K562 (cell line): ENCODE results near the gene ZNF106. TPM values are rescaled to one million over a fixed set of nuclear protein-coding genes. Genes with fewer than 3 reads are reported as not detected.

Experiments used
- BACH1 ChIP-seq: fragments of 200-800 bp; sonication (Bioruptor generic); IDR thresholded peaks from 2 replicates; pipeline ENCODE4 v1.6.1; 2016; ENCODE audit warnings: missing genetic modification characterization, missing compliant biosample characterization
- C11orf30 ChIP-seq: fragments of 450-650 bp; IDR thresholded peaks from 2 replicates; pipeline ENCODE4 v1.6.1; 2016; ENCODE audit warnings: low read depth, mild to moderate bottlenecking
- FOXA3 ChIP-seq, 2 experiments: fragments of 450-650 bp in 1 of 2; sonication (generic) in 1 of 2; formaldehyde crosslinking; IDR thresholded peaks in 1 of 2; conservative IDR thresholded peaks in 1 of 2; 2 replicates each; pipeline versions ENCODE4 v1.4.0 to v1.8.0; 2020 to 2022; ENCODE audit warnings: mild to moderate bottlenecking in 2 of 2, missing genetic modification reagents in 1 of 2
- MAFF ChIP-seq: IDR thresholded peaks from 2 replicates; pipeline ENCODE4 v1.6.1; 2012; ENCODE audit warnings: low read length, improper control_type of control experiment
- MAFK ChIP-seq: IDR thresholded peaks from 2 replicates; pipeline ENCODE4 v1.6.1; 2011; ENCODE audit warnings: low read length, improper control_type of control experiment
- RBM25 ChIP-seq: fragments of 200-400 bp; formaldehyde crosslinking; IDR thresholded peaks from 2 replicates; pipeline ENCODE4 v1.6.1; 2018; ENCODE audit warnings: low read length, low read depth, moderate library complexity; ENCODE audit not compliant: severe bottlenecking
- SMARCA4 ChIP-seq: fragments of 450-650 bp; IDR thresholded peaks from 2 replicates; pipeline ENCODE4 v1.6.1; 2016
- SMC3 ChIP-seq: conservative IDR thresholded peaks from 2 replicates; pipeline ENCODE4 v1.6.1; 2011; ENCODE audit warnings: low read depth, low read length, improper control_type of control experiment; ENCODE audit not compliant: insufficient read depth
- TGIF2 ChIP-seq: sonication (generic); formaldehyde crosslinking; IDR thresholded peaks from 2 replicates; pipeline ENCODE4 v1.8.1; 2022; ENCODE audit warnings: mild to moderate bottlenecking, missing genetic modification reagents, moderate library complexity
- XRCC5 ChIP-seq: fragments of 200-400 bp; formaldehyde crosslinking; IDR thresholded peaks from 2 replicates; pipeline ENCODE4 v1.6.1; 2017; ENCODE audit warnings: low read depth, mild to moderate bottlenecking, low read length
- ZNF282 ChIP-seq: sonication (generic); formaldehyde crosslinking; IDR thresholded peaks from 2 replicates; pipeline ENCODE4 v1.8.1; 2023; ENCODE audit warnings: missing genetic modification reagents
- polyA plus RNA-seq, 8 experiments: library from polyadenylated mRNA; depleted of rRNA in 4 of 8; stranded (reverse) in 5 of 8; unstranded in 3 of 8; fragments of >200 nt; fragmentation: Nextera tagmentation in 2 of 8; fragmentation: Illumina TruSeq in 1 of 8; extraction: Ambion mirVana in 2 of 8; extraction: Trizol in 1 of 8; gene quantifications; 2 replicates each; pipeline versions ENCODE4 v1.2.1 to v1.2.3, GENCODE V29; 2011 to 2014; ENCODE audit warnings: inconsistent platforms in 1 of 8, missing spikeins in 1 of 8
- total RNA-seq, 7 experiments: library from RNA; depleted of rRNA in 6 of 7; stranded (reverse); fragments of >200 nt in 6 of 7; fragmentation: Illumina TruSeq in 2 of 7; extraction: Trizol in 2 of 7; gene quantifications; 2 replicates each; pipeline versions ENCODE4 v1.2.1 to v1.2.3, GENCODE V29; 2011 to 2021; ENCODE audit warnings: low replicate concordance in 1 of 7
- TF ChIP-seq, protein P1 (sequence below), 3 experiments: IDR thresholded peaks in 2 of 3; conservative IDR thresholded peaks in 1 of 3; 2 replicates each; pipeline ENCODE4 v1.5.1; 2011 to 2012; ENCODE audit warnings: low read length in 3 of 3, mild to moderate bottlenecking in 3 of 3, control low read depth in 2 of 3, improper control_type of control experiment in 1 of 3, inconsistent platforms in 1 of 3, low read depth in 1 of 3, mixed read lengths in 1 of 3, moderate library complexity in 1 of 3; ENCODE audit not compliant: insufficient read depth in 2 of 3
- TF ChIP-seq, protein P2 (sequence below), 2 experiments: fragments of 450-650 bp in 1 of 2; sonication (generic) in 1 of 2; formaldehyde crosslinking; conservative IDR thresholded peaks; 2 replicates each; pipeline versions ENCODE4 v1.4.0 to v1.8.1; 2020 to 2022; ENCODE audit warnings: mild to moderate bottlenecking in 1 of 2, missing genetic modification reagents in 1 of 2
- TF ChIP-seq, protein P3 (sequence below): fragments of 250-450 bp; sonication (Bioruptor Pico); IDR thresholded peaks from 2 replicates; pipeline ENCODE4 v1.5.0; 2021
- TF ChIP-seq, protein P4 (sequence below), 2 experiments: fragments of 450-650 bp; formaldehyde crosslinking in 1 of 2; IDR thresholded peaks; 2 replicates each; pipeline versions ENCODE4 v1.4.0 to v1.6.1; 2014 to 2020; ENCODE audit warnings: mild to moderate bottlenecking in 2 of 2, borderline replicate concordance in 1 of 2, low read depth in 1 of 2

Gene ZNF106
- total and polyA plus RNA-seq, 9 of the 15 experiments (the other 6 are each of a cell fraction or from before 2014, with no cell fraction given), result 14.4 to 55.3 (median 33.7) TPM

DNA sequence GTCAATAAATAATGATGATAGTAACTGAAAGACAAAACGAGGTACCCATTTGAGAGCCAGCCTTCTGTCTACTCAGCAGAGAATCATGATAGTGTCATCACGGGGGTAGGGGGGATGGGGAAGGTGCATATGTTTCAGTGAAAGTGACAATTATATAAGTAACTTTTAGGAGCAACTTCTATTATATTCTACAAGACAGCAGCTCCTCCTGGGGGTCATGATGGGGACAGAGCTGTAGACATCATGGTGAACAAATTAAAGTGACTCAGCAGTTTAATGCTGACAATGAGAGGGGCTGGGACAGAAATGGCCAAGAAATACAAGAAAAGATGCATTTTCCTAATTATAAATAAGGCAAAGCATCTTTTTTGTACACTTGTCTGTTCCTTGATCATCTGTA lies 119.8 kb downstream of the ZNF106 start (continued):
- TF ChIP-seq, protein P1, sequence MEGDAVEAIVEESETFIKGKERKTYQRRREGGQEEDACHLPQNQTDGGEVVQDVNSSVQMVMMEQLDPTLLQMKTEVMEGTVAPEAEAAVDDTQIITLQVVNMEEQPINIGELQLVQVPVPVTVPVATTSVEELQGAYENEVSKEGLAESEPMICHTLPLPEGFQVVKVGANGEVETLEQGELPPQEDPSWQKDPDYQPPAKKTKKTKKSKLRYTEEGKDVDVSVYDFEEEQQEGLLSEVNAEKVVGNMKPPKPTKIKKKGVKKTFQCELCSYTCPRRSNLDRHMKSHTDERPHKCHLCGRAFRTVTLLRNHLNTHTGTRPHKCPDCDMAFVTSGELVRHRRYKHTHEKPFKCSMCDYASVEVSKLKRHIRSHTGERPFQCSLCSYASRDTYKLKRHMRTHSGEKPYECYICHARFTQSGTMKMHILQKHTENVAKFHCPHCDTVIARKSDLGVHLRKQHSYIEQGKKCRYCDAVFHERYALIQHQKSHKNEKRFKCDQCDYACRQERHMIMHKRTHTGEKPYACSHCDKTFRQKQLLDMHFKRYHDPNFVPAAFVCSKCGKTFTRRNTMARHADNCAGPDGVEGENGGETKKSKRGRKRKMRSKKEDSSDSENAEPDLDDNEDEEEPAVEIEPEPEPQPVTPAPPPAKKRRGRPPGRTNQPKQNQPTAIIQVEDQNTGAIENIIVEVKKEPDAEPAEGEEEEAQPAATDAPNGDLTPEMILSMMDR (IDR thresholded peaks at IDR 0.05 in 2 of 3, conservative IDR thresholded peaks at IDR 0.05 in 1 of 3; ENCODE audit: insufficient read depth in 2 of 3, low read depth in 1 of 3, low read length in 3 of 3), result peak; percentile 44 to 60 (median 52); a peak in 5 of 6 replicates
- TF ChIP-seq MAFK (peak; percentile 94), SMC3 (0 out of 2 replicates have a peak, but pooled peaks have one; percentile 14), ZNF282 (CRISPR knock-in tag) (no peak), SMARCA4 (0 out of 2 replicates have a peak, but pooled peaks have one; percentile 23), XRCC5 (no peak), MAFF (peak; percentile 97), BACH1 (tag) (peak; percentile 90), RBM25 (peak; percentile 59), TGIF2 (CRISPR knock-in tag) (no peak), FOXA3 (CRISPR knock-in tag; conservative IDR thresholded peaks at IDR 0.05 in 1 of 2, IDR thresholded peaks at IDR 0.05 in 1 of 2) (no peak), C11orf30 (peak; percentile 98)
- TF ChIP-seq, protein P2, sequence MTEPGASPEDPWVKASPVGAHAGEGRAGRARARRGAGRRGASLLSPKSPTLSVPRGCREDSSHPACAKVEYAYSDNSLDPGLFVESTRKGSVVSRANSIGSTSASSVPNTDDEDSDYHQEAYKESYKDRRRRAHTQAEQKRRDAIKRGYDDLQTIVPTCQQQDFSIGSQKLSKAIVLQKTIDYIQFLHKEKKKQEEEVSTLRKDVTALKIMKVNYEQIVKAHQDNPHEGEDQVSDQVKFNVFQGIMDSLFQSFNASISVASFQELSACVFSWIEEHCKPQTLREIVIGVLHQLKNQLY (CRISPR knock-in tag; conservative IDR thresholded peaks at IDR 0.05), result no peak
- TF ChIP-seq, protein P3, sequence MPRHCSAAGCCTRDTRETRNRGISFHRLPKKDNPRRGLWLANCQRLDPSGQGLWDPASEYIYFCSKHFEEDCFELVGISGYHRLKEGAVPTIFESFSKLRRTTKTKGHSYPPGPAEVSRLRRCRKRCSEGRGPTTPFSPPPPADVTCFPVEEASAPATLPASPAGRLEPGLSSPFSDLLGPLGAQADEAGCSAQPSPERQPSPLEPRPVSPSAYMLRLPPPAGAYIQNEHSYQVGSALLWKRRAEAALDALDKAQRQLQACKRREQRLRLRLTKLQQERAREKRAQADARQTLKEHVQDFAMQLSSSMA (CRISPR knock-in tag), result no peak
- TF ChIP-seq, protein P4, sequence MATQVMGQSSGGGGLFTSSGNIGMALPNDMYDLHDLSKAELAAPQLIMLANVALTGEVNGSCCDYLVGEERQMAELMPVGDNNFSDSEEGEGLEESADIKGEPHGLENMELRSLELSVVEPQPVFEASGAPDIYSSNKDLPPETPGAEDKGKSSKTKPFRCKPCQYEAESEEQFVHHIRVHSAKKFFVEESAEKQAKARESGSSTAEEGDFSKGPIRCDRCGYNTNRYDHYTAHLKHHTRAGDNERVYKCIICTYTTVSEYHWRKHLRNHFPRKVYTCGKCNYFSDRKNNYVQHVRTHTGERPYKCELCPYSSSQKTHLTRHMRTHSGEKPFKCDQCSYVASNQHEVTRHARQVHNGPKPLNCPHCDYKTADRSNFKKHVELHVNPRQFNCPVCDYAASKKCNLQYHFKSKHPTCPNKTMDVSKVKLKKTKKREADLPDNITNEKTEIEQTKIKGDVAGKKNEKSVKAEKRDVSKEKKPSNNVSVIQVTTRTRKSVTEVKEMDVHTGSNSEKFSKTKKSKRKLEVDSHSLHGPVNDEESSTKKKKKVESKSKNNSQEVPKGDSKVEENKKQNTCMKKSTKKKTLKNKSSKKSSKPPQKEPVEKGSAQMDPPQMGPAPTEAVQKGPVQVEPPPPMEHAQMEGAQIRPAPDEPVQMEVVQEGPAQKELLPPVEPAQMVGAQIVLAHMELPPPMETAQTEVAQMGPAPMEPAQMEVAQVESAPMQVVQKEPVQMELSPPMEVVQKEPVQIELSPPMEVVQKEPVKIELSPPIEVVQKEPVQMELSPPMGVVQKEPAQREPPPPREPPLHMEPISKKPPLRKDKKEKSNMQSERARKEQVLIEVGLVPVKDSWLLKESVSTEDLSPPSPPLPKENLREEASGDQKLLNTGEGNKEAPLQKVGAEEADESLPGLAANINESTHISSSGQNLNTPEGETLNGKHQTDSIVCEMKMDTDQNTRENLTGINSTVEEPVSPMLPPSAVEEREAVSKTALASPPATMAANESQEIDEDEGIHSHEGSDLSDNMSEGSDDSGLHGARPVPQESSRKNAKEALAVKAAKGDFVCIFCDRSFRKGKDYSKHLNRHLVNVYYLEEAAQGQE (IDR thresholded peaks at IDR 0.05; ENCODE audit: borderline replicate concordance), result peak; percentile 37; the same call in 1 of the 2 replicates
- TF ChIP-seq, protein P4 (CRISPR knock-in tag; IDR thresholded peaks at IDR 0.05; ENCODE audit: low read depth), result no peak
- TF ChIP-seq, all 486 proteins: peak for 21
